DMS53 treated with DMSO at 0.1 percent for 48 hours (cell line): ENCODE data around the gene ITGB3BP.
"Not testable (repeated sequence)": the region's sequence is repeated elsewhere in the genome, so short reads cannot be mapped to it uniquely, and the experiment has no call there.

ENCODE experiments used
- DNase-seq: peaks from one replicate; lab custom pipeline; 2025; ENCODE audit not compliant: unreplicated experiment; lab: John Stamatoyannopoulos, UW

The ITGB3BP gene

DNA sequence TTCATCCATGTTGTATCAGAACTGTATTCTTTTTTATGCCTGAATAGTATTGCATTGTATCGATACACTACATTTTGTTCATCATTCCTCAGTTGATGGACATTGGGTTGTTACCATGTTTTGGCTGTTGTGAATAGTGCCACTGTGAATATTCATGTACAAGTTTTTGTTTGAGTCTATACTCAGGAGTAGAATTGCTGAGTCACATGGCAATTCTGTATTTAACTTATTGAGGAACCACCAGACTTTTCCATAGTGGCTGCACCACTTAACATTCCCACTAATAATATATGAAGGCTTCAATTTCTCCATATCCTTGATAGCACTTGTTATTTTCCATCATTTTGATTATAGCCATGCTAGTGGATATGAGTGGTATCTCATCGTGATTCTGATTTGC lies 99.4 kb downstream of the ITGB3BP start:
- DNase-seq, result no peak

GRCh38 chr1:63420746-63421145 lies 102.3 kb downstream of the ITGB3BP start:
- DNase-seq, result not testable (repeated sequence)

DNA sequence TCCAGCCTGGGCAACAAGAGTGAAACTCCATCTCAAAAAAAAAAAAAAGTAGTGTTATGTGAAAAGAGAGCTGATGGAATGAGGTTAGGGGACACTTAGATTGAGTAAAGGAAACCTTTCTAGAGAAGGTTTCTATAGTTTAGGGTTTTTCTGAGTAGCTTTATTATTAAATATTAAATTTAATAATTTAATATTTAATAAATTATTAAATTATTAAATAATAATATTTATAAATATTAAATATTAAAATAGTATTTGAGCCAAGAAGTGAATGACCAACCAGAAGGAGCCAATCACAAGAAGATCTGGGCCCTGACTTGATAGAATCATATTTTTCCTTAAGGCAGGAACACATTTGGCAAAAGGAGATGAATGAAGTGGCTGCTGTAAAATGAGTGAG lies 104.9 kb downstream of the ITGB3BP start:
- no peak for DNase-seq

GRCh38 chr1:63414691-63415365 lies 108.2 kb downstream of the ITGB3BP start:
- DNase-seq, result no peak

DNA sequence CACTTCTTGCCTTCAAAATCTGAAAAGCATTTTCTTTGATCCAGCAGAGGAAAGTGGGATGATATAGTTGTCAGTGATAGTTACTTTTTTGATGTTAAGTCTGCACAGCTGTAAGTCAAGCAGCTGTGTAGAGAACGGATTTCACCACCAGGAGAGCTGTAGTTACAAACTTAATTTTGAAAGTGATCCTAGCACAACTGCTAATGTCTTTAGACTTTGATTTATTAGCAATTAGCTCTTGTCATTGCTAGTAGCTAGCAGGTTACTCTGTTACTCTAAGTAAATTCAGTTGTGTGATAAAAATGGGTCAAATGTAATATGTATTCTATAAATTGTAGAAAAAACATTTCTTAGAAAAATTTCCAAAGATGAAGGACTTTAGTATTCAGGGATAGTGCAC lies 109.6 kb downstream of the ITGB3BP start:
- DNase-seq, result no peak

DNA sequence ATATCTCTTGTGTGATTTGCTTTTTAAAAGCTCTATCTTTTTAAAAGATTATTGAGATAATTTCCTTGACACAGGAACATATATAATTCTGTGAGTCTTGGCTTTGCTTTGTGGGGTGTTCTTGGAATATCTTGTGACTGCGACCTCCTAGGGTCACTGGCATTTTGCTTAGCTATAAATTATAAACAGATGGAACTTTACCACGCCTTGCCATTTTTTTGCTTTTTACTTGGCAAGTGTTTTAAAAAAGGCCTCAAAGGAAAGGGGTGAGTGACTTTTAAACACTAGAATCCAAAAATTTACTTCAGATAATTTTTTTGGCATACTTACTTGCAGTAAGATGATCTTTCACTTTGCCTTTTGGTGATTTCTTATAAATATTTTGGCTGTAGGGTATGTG lies 112.0 kb downstream of the ITGB3BP start:
- DNase-seq, result no peak

DNA sequence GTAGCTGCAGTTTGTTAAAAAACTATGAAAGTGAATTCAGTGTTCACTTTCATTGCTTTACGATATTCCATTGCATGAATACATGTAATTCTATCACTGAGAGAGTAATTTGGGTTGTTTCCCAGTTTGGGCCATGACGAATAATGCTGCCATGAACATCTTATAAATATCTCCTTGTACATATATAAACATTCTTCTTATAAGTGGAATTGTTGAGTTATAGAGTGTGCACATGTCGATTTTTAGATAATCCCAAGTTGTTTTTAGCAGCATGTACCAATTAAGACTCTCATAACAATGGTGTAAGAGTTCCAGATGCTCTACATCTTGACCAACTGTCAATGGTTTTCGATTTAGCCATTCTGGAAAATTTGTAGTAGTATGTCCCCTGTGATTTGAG lies 114.7 kb downstream of the ITGB3BP start:
- DNase-seq, result no peak

- no peak for DNase-seq
Observed at GRCh38 chr1:63407002-63407401, 116.0 kb downstream of the ITGB3BP start.

- DNase-seq, result no peak
Observed at GRCh38 chr1:63405987-63406386, 117.0 kb downstream of the ITGB3BP start.

- peak; percentile 75 for DNase-seq
Observed at GRCh38 chr1:63405021-63405420, 118.0 kb downstream of the ITGB3BP start.

DNA sequence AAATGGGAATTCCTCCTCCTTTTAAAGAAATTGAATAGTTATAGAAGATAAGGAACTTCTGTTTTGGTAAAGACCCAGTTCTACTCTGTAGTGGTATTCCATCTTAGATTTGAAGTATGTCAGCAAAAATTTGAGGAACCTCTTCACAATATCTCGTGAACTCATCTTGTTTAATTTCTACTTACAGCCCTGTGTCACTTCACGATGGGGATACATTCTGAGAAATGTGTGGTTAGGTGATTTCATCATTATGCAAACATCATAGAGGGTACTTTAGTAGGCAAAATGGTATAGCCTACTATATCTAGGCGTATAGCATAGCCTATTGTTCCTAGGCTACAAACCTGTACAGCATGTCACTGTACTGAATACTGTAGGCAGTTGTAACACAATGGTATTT lies 119.6 kb downstream of the ITGB3BP start:
- peak; percentile 76 for DNase-seq

- DNase-seq, result no peak
Observed at GRCh38 chr1:63401945-63402344, 121.1 kb downstream of the ITGB3BP start.
